Fibroblast of lung (primary cell): ENCODE measurements around the gene PET100.

ENCODE experiments used
- EZH2 ChIP-seq: IDR thresholded peaks from 2 replicates; pipeline ENCODE4 v1.5.1; 2012; ENCODE audit warnings: low read length, control low read depth, mild to moderate bottlenecking; ENCODE audit errors: missing control alignments
- TF ChIP-seq, protein P1 (sequence below), 2 donors: IDR thresholded peaks in 1 of 2; conservative IDR thresholded peaks in 1 of 2; 1 replicate in 1 of 2; 2 replicates in 1 of 2; pipeline ENCODE4 v1.5.1; 2011 to 2012; ENCODE audit warnings: low read length in 2 of 2, control low read depth in 1 of 2, inconsistent platforms in 1 of 2, low read depth in 1 of 2, mild to moderate bottlenecking in 1 of 2

GRCh38 chr19:7582446-7582845, 47.1 kb upstream of the PET100 start:
- no peak for TF ChIP-seq EZH2
- TF ChIP-seq, protein P1, sequence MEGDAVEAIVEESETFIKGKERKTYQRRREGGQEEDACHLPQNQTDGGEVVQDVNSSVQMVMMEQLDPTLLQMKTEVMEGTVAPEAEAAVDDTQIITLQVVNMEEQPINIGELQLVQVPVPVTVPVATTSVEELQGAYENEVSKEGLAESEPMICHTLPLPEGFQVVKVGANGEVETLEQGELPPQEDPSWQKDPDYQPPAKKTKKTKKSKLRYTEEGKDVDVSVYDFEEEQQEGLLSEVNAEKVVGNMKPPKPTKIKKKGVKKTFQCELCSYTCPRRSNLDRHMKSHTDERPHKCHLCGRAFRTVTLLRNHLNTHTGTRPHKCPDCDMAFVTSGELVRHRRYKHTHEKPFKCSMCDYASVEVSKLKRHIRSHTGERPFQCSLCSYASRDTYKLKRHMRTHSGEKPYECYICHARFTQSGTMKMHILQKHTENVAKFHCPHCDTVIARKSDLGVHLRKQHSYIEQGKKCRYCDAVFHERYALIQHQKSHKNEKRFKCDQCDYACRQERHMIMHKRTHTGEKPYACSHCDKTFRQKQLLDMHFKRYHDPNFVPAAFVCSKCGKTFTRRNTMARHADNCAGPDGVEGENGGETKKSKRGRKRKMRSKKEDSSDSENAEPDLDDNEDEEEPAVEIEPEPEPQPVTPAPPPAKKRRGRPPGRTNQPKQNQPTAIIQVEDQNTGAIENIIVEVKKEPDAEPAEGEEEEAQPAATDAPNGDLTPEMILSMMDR (conservative IDR thresholded peaks at IDR 0.05 in 1 of 2, IDR thresholded peaks at IDR 0.05 in 1 of 2; ENCODE audit: low read depth in 1 of 2, low read length in 2 of 2), result no peak
